Fibroblast of lung (primary cell): ENCODE results near the gene TRRAP. TPM values are rescaled to one million over a fixed set of nuclear protein-coding genes. Genes with fewer than 3 reads are reported as not detected.

Experiments used
- DNase-seq, 2 donors: peaks; one replicate each; pipeline versions ENCODE4 v3.0.0 to v3.0.0-alpha.2; 2010; ENCODE audit warnings: low read depth in 2 of 2
- H2AFZ ChIP-seq: 2 replicates; pipeline ENCODE4 v1.5.1; 2012; ENCODE audit warnings: low read length, control low read depth, inconsistent platforms
- H3K27ac ChIP-seq: 2 replicates; pipeline ENCODE4 v1.5.1; 2011; ENCODE audit warnings: low read length, control low read depth; ENCODE audit not compliant: insufficient read depth
- H3K27me3 ChIP-seq: 2 replicates; pipeline ENCODE4 v1.5.1; 2011; ENCODE audit warnings: mild to moderate bottlenecking, low read length; ENCODE audit not compliant: control insufficient read depth, insufficient read depth
- H3K36me3 ChIP-seq: 2 replicates; pipeline ENCODE4 v1.5.1; 2011; ENCODE audit warnings: low read length; ENCODE audit not compliant: control insufficient read depth, insufficient read depth
- H3K4me1 ChIP-seq: 2 replicates; pipeline ENCODE4 v1.5.1; 2011; ENCODE audit warnings: low read length; ENCODE audit not compliant: control insufficient read depth, insufficient read depth; ENCODE audit errors: extremely low read depth
- H3K4me2 ChIP-seq: 2 replicates; pipeline ENCODE4 v1.5.1; 2011; ENCODE audit warnings: low read length, control low read depth; ENCODE audit not compliant: insufficient read depth; ENCODE audit errors: extremely low read depth
- H3K4me3 ChIP-seq, 4 experiments: fragments of 200-600 bp in 1 of 4; sonication (generic) in 1 of 4; replicated peaks in 1 of 4; 2 replicates each; pipeline ENCODE4 v1.5.1; 2011 to 2016; ENCODE audit warnings: low read length in 4 of 4, low read depth in 3 of 4, mild to moderate bottlenecking in 3 of 4, control low read depth in 2 of 4, inconsistent platforms in 1 of 4, mixed read lengths in 1 of 4; ENCODE audit not compliant: insufficient read depth in 1 of 4; ENCODE audit errors: control extremely low read depth in 1 of 4
- H3K79me2 ChIP-seq: 2 replicates; pipeline ENCODE4 v1.5.1; 2012; ENCODE audit warnings: mild to moderate bottlenecking, low read length, inconsistent platforms; ENCODE audit not compliant: control insufficient read depth, insufficient read depth
- H3K9ac ChIP-seq: 2 replicates; pipeline ENCODE4 v1.5.1; 2011; ENCODE audit warnings: mild to moderate bottlenecking, low read length, control low read depth; ENCODE audit not compliant: insufficient read depth
- H3K9me3 ChIP-seq: 2 replicates; pipeline ENCODE4 v1.5.1; 2012; ENCODE audit warnings: low read depth, low read length; ENCODE audit not compliant: control insufficient read depth, insufficient read depth
- H4K20me1 ChIP-seq: 2 replicates; pipeline ENCODE4 v1.5.1; 2011; ENCODE audit warnings: low read length; ENCODE audit not compliant: control insufficient read depth, insufficient read depth; ENCODE audit errors: extremely low read depth
- EZH2 ChIP-seq: IDR thresholded peaks from 2 replicates; pipeline ENCODE4 v1.5.1; 2012; ENCODE audit warnings: low read length, control low read depth, mild to moderate bottlenecking; ENCODE audit errors: missing control alignments
- polyA plus RNA-seq, 2 donors: library from polyadenylated mRNA; depleted of rRNA in 1 of 2; stranded (reverse) in 1 of 2; unstranded in 1 of 2; fragments of >200 nt; gene quantifications; 2 replicates each; pipeline ENCODE4 v1.2.1, GENCODE V29; 2011 to 2012; ENCODE audit warnings: missing spikeins in 1 of 2
- total RNA-seq: library from RNA; depleted of rRNA; stranded (reverse); fragments of >200 nt; gene quantifications from 2 replicates; pipeline ENCODE4 v1.2.1, GENCODE V29; 2014
- TF ChIP-seq, protein P1 (sequence below), 2 donors: IDR thresholded peaks in 1 of 2; conservative IDR thresholded peaks in 1 of 2; 1 replicate in 1 of 2; 2 replicates in 1 of 2; pipeline ENCODE4 v1.5.1; 2011 to 2012; ENCODE audit warnings: low read length in 2 of 2, control low read depth in 1 of 2, inconsistent platforms in 1 of 2, low read depth in 1 of 2, mild to moderate bottlenecking in 1 of 2

The TRRAP gene
- total and polyA plus RNA-seq, 2 donors (not counting 1 experiment from before 2014, with no cell fraction given): 11.3 to 20.6 TPM

DNA sequence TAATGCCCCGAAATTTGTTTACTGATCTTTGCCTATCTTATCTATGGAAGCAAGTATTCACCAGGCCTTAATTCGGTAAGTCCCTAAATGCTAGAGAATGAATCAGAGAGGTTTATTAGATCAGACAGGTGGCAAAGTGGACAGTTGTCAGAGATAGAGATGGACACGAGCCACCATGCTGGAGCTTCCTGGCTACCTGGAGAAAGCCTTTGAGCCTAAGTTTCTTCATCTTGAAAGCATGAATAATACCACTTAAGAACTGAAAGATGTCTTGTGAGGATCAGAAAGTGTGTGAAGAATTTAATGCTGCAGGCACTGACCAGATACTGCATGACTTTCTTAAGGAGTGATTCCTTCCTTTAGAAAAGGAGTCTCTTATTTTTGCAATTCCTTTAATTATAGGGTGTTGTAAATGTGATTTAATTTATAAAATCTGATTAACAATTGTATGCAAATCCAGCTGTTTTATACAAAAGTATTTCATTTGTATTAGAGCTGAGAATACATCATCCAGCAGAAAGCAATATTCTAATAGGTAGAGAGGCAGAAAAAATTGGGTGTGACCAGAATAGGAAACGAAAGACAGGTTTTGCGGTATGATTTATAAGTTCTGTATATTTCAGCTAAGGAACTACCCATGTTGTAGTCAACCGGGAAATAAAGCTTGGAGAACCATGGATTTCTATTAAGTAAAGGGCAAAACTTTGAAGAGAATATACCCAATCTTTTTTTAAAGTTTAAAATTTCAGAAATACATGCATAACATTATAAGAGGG lies 182.9 kb downstream of the TRRAP start:
- H3K36me3 ChIP-seq: peaks cover 2% of the 10 kb centered on the region
- no peaks in the 10 kb centered on the region for H3K9me3 ChIP-seq
- no peak overlapping the region for H2AFZ ChIP-seq
- TF ChIP-seq, protein P1, sequence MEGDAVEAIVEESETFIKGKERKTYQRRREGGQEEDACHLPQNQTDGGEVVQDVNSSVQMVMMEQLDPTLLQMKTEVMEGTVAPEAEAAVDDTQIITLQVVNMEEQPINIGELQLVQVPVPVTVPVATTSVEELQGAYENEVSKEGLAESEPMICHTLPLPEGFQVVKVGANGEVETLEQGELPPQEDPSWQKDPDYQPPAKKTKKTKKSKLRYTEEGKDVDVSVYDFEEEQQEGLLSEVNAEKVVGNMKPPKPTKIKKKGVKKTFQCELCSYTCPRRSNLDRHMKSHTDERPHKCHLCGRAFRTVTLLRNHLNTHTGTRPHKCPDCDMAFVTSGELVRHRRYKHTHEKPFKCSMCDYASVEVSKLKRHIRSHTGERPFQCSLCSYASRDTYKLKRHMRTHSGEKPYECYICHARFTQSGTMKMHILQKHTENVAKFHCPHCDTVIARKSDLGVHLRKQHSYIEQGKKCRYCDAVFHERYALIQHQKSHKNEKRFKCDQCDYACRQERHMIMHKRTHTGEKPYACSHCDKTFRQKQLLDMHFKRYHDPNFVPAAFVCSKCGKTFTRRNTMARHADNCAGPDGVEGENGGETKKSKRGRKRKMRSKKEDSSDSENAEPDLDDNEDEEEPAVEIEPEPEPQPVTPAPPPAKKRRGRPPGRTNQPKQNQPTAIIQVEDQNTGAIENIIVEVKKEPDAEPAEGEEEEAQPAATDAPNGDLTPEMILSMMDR (conservative IDR thresholded peaks at IDR 0.05 in 1 of 2, IDR thresholded peaks at IDR 0.05 in 1 of 2; ENCODE audit: low read depth in 1 of 2, low read length in 2 of 2): no peak
- TF ChIP-seq EZH2: no peak
- H3K79me2 ChIP-seq: peaks cover 17% of the 10 kb centered on the region
- no peaks in the 10 kb centered on the region for H3K27me3 ChIP-seq
- H3K9ac ChIP-seq: no peak overlapping the region
- no peak for DNase-seq
- H3K4me1 ChIP-seq: no peaks in the 10 kb centered on the region
- no peaks in the 10 kb centered on the region for H4K20me1 ChIP-seq
- H3K4me3 ChIP-seq: no peak overlapping the region
- no peak overlapping the region for H3K4me2 ChIP-seq
- no peak overlapping the region for H3K27ac ChIP-seq

Other genes starting within 250 kb of the TRRAP start
- gene TMEM130, start 8.5 kb upstream of the TRRAP start, total RNA-seq: 0.26 and 0.66 TPM in 2 replicates
- gene TMEM130, start 8.5 kb upstream of the TRRAP start, polyA plus RNA-seq: 0.95 and 2.6 TPM in 2 replicates